SK-N-MC (cell line): ENCODE measurements around the gene MORC3.
"Not testable (repeated sequence)": the region's sequence is repeated elsewhere in the genome, so short reads cannot be mapped to it uniquely, and the experiment has no call there.

Experiments used
- DNase-seq: peaks from one replicate; pipeline ENCODE4 v3.0.0-alpha.2; 2011; ENCODE audit warnings: low read depth, low spot score
- H3K27ac ChIP-seq: fragments of 200-600 bp; sonication (generic); 2 replicates; pipeline ENCODE4 v1.5.1; 2016; ENCODE audit warnings: mixed run types
- H3K36me3 ChIP-seq: fragments of 200-600 bp; sonication (generic); 2 replicates; pipeline ENCODE4 v1.6.1; 2017; ENCODE audit warnings: antibody characterized with exemption, low read length, mixed read lengths; ENCODE audit not compliant: insufficient read depth
- H3K4me3 ChIP-seq: fragments of 200-600 bp; sonication (generic); 2 replicates; pipeline ENCODE4 v1.5.1; 2016
- H3K9ac ChIP-seq: fragments of 200-600 bp; sonication (generic); 2 replicates; pipeline ENCODE4 v1.8.0; 2017; ENCODE audit warnings: mixed run types, mixed read lengths; ENCODE audit not compliant: insufficient read length
- H3K9me3 ChIP-seq: fragments of 200-600 bp; sonication (generic); 2 replicates; pipeline ENCODE4 v1.6.1; 2017; ENCODE audit warnings: low read depth, mild to moderate bottlenecking, antibody characterized with exemption, low read length, moderate library complexity, mixed read lengths
- EZH2 ChIP-seq: fragments of 200-600 bp; sonication (generic); IDR thresholded peaks from one replicate; pipeline ENCODE4 v1.6.1; 2017; ENCODE audit warnings: antibody characterized with exemption
- FOXP2 ChIP-seq: optimal IDR thresholded peaks from 2 replicates; pipeline ENCODE3; 2011; ENCODE audit warnings: mild to moderate bottlenecking, moderate library complexity; ENCODE audit not compliant: insufficient read depth; ENCODE audit errors: extremely low read length, control extremely low read depth
- POLR2AphosphoS5 ChIP-seq: IDR thresholded peaks from 2 replicates; pipeline ENCODE4 v1.6.1; 2012; ENCODE audit warnings: mild to moderate bottlenecking, low read depth, low read length, borderline replicate concordance

Gene MORC3

GRCh38 chr21:36375994-36376393 lies 56.0 kb downstream of the MORC3 start:
- no peak for DNase-seq
- Histone ChIP-seq H3K9ac (no peak overlapping the region), H3K9me3 (no peaks in the 10 kb centered on the region), H3K27ac (no peak overlapping the region), H3K36me3 (peaks cover 39% of the 10 kb centered on the region), H3K4me3 (no peak overlapping the region)
- TF ChIP-seq POLR2AphosphoS5 (no peak), FOXP2 (no peak), EZH2 (no peak)

GRCh38 chr21:36377391-36377842 lies 57.4 kb downstream of the MORC3 start:
- Histone ChIP-seq H3K4me3 (no peak overlapping the region), H3K9me3 (no peaks in the 10 kb centered on the region), H3K9ac (no peak overlapping the region), H3K36me3 (peaks cover 25% of the 10 kb centered on the region), H3K27ac (peak overlapping the region; percentile 37)
- TF ChIP-seq POLR2AphosphoS5 (no peak), EZH2 (no peak), FOXP2 (no peak)
- DNase-seq = no peak

GRCh38 chr21:36379251-36379650 lies 59.3 kb downstream of the MORC3 start:
- Histone ChIP-seq H3K36me3 (peaks cover 14% of the 10 kb centered on the region), H3K9ac (no peak overlapping the region), H3K27ac (no peak overlapping the region), H3K4me3 (no peak overlapping the region), H3K9me3 (no peaks in the 10 kb centered on the region)
- no peak for DNase-seq
- no peak for TF ChIP-seq EZH2
- no peak for TF ChIP-seq FOXP2
- no peak for TF ChIP-seq POLR2AphosphoS5

- Histone ChIP-seq H3K9ac (no peak overlapping the region), H3K4me3 (no peak overlapping the region), H3K36me3 (peaks cover 5% of the 10 kb centered on the region), H3K9me3 (no peaks in the 10 kb centered on the region), H3K27ac (peak overlapping the region; percentile 59)
- DNase-seq = no peak
- TF ChIP-seq FOXP2 (no peak), POLR2AphosphoS5 (no peak), EZH2 (no peak)
These were observed 62.0 kb downstream of the MORC3 start for GRCh38 chr21:36381841-36382589.

GRCh38 chr21:36382722-36383121 lies 62.7 kb downstream of the MORC3 start:
- H3K9me3 ChIP-seq, H3K9ac ChIP-seq, DNase-seq, H3K36me3 ChIP-seq, H3K27ac ChIP-seq, H3K4me3 ChIP-seq: not testable (repeated sequence)

GRCh38 chr21:36384885-36385232 lies 64.9 kb downstream of the MORC3 start:
- H3K9me3 ChIP-seq = no peaks in the 10 kb centered on the region
- H3K9ac ChIP-seq = no peak overlapping the region
- TF ChIP-seq POLR2AphosphoS5 = no peak
- no peak for TF ChIP-seq EZH2
- TF ChIP-seq FOXP2 = no peak
- peak overlapping the region; percentile 88 for H3K4me3 ChIP-seq
- H3K36me3 ChIP-seq = peaks cover 20% of the 10 kb centered on the region
- no peak for DNase-seq
- no peak overlapping the region for H3K27ac ChIP-seq

GRCh38 chr21:36385233-36386030 lies 65.4 kb downstream of the MORC3 start, which contains the start of gene CHAF1B:
TSS of gene CHAF1B (plus strand) at chr21:36385392. CDS start at chr21:36386137, 745 bp downstream.
- Histone ChIP-seq H3K9ac (peak within 1 kb of the TSS; percentile 82), H3K36me3 (peaks cover 22% of the 10 kb centered on the region), H3K27ac (0 out of 2 replicates have a peak within 1 kb of the TSS, but pooled peaks have one; percentile 26), H3K9me3 (no peaks in the 10 kb centered on the region), H3K4me3 (peak within 1 kb of the TSS; percentile 88)
- DNase-seq = no peak
- no peak for TF ChIP-seq EZH2
- peak; percentile 72 for TF ChIP-seq POLR2AphosphoS5

- H3K4me3 ChIP-seq = peak overlapping the region; percentile 88
- peak overlapping the region; percentile 82 for H3K9ac ChIP-seq
- H3K36me3 ChIP-seq = peaks cover 29% of the 10 kb centered on the region
- TF ChIP-seq FOXP2 = no peak
- TF ChIP-seq EZH2 = no peak
- no peak for TF ChIP-seq POLR2AphosphoS5
- no peaks in the 10 kb centered on the region for H3K9me3 ChIP-seq
- no peak overlapping the region for H3K27ac ChIP-seq
- DNase-seq = no peak
These were observed 66.1 kb downstream of the MORC3 start for GRCh38 chr21:36386031-36386642.

GRCh38 chr21:36388096-36388495 lies 68.1 kb downstream of the MORC3 start:
- Histone ChIP-seq H3K9me3 (no peaks in the 10 kb centered on the region), H3K9ac (no peak overlapping the region), H3K36me3 (peaks cover 32% of the 10 kb centered on the region), H3K27ac (no peak overlapping the region), H3K4me3 (no peak overlapping the region)
- DNase-seq = no peak
- no peak for TF ChIP-seq EZH2
- no peak for TF ChIP-seq FOXP2
- TF ChIP-seq POLR2AphosphoS5 = no peak
